GM21447 (cell line): ENCODE results near the gene ZFC3H1.
"Not testable (repeated sequence)": the region's sequence is repeated elsewhere in the genome, so short reads cannot be mapped to it uniquely, and the experiment has no call there.

Experiments used
- ATAC-seq: cut with Tn5 transposase; IDR thresholded peaks from one replicate; pipeline ENCODE4 v1.9.1; 2021; ENCODE audit not compliant: unreplicated experiment

ZFC3H1 gene, protein sequence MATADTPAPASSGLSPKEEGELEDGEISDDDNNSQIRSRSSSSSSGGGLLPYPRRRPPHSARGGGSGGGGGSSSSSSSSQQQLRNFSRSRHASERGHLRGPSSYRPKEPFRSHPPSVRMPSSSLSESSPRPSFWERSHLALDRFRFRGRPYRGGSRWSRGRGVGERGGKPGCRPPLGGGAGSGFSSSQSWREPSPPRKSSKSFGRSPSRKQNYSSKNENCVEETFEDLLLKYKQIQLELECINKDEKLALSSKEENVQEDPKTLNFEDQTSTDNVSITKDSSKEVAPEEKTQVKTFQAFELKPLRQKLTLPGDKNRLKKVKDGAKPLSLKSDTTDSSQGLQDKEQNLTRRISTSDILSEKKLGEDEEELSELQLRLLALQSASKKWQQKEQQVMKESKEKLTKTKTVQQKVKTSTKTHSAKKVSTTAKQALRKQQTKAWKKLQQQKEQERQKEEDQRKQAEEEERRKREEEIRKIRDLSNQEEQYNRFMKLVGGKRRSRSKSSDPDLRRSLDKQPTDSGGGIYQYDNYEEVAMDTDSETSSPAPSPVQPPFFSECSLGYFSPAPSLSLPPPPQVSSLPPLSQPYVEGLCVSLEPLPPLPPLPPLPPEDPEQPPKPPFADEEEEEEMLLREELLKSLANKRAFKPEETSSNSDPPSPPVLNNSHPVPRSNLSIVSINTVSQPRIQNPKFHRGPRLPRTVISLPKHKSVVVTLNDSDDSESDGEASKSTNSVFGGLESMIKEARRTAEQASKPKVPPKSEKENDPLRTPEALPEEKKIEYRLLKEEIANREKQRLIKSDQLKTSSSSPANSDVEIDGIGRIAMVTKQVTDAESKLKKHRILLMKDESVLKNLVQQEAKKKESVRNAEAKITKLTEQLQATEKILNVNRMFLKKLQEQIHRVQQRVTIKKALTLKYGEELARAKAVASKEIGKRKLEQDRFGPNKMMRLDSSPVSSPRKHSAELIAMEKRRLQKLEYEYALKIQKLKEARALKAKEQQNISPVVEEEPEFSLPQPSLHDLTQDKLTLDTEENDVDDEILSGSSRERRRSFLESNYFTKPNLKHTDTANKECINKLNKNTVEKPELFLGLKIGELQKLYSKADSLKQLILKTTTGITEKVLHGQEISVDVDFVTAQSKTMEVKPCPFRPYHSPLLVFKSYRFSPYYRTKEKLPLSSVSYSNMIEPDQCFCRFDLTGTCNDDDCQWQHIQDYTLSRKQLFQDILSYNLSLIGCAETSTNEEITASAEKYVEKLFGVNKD (N-terminal part only)

DNA sequence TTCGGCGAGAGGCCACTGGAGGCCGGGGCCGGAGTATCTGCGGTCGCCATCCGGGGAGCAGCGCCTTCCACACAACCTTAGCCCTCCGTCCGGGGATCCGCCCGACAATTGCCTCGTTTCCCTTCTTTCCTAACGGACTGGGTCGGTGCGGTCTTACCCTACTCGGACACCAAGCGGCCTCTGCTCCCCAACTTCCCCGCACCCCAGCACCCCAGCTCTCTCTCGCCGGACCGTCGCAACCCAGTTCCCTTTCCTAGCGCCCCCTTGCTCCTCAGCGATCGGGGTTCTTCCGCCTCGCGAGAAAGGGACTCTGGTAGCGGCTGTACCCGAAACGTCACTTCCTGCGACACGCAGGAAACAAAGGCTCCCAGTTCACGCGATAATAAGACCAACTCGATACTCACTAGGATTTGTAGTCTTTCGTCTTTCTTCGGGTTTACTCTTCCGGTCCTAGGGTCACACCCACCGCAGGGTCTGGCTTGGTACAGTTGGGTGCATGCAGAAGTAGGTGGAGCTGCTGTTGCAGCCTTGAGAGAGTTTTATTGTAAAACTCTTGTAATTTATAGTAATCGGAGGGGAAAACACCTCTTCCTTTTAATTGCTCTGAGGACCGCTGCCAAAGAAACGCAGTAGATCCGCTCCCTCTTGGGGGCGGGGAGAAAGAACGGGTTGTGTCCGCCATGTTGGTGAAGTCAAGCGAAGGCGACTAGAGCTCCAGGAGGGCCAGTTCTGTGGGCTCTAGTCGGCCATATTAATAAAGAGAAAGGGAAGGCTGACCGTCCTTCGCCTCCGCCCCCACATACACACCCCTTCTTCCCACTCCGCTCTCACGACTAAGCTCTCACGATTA is at the start of gene ZFC3H1, which contains the start of gene THAP2:
ZFC3H1 (minus strand) TSS at position 288 of the 850 bp plus-strand sequence; CDS start at position 50, 238 bp downstream.
THAP2 (plus strand) TSS at position 741 of the 850 bp plus-strand sequence. CDS start 209 bp downstream, outside the sequence.
- ATAC-seq = peak; percentile 90

DNA sequence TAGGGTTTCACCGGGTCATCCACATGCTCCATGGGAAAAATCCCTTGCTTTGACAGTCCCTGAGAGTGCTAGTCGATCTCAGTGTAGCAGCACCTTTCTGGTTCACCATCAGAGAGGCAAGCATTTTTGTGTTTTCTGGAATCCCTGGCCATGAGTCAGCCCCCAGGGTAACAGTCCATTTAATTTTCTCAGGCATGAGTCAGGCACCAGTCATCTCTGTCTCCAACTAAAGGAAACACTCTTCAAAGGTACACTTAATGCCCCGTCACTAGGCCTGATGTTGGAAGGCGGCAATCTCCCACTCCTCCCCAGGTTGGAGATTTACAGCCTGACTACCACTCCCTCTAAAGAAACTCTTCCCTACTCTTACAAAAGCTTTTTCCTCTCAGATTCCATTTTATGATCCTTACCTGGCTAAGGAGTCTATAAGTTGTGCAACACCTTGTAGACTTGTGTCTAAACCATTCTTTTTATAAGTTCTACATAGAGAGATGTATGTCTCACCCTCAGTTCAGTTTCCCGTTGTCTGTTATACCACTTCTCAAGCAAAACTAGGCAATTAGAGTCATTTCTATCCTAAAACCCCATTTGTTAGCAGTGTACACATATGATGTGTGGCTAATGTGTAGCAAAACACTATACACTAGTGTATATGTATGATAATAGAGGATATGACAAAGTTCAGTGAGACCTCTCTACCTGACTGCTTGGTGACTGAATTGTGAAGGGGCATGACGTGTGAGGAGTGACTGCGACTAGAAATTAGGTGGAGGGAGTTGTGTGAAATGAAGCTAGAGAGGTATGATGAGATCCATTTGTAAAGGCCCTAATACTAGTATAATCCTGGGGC is 46.9 kb upstream of the ZFC3H1 start:
- ATAC-seq = no peak

DNA sequence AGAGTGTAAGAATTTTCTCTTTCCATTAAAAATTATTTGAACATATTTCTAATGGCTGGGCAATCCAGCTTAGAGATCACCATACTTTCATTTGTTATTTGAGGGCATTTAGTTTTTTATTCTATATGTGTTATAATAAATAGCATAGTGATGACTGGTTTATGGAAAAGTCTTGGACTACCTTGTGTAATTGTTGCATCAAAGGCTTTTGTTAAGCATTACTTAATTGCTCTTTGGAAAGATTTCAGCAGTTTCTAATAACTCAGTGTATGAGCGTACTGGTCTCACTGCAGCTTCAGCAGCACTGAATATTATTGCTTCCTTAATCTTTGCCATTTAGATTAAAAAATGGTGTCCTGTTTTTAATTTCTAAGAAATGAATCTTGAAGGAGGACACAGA is 45.0 kb upstream of the ZFC3H1 start:
- ATAC-seq = no peak

DNA sequence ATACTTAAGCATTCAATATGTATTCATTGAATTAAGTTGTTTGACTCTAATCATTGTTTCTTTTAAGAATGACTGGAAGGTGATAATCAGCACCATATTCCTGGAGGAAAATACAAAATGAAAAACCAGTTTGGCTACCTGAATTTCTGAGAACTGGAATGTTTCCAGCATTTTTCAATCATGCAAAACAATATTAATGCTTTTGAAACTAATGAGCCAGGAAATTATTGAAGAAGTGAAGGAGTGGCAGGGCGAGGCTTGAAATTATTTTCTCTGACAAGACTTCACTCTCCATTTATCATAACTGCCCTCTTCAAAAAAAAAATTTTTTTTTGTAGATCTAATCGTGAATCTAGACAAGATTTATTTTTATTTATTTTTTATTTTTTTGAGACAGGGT is 41.3 kb upstream of the ZFC3H1 start:
- ATAC-seq = no peak

DNA sequence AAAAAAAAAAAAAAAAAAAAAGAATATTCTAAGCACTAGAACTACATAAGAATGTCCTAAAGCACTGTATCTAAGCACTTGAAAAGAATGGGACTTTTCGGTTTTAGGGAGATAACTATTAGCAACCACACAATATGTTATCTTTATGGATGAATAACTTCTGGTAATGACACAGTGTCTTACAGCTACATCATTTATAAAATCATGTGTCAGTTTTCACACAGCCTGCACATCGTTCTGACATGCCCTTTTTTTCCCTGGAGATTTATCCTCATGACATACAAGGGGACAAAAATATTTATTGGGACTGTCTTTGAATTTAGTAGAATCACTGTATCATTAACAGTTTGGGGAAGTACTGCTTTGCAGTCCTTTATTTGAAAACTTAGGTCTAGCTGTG is 39.6 kb upstream of the ZFC3H1 start:
- no peak for ATAC-seq

DNA sequence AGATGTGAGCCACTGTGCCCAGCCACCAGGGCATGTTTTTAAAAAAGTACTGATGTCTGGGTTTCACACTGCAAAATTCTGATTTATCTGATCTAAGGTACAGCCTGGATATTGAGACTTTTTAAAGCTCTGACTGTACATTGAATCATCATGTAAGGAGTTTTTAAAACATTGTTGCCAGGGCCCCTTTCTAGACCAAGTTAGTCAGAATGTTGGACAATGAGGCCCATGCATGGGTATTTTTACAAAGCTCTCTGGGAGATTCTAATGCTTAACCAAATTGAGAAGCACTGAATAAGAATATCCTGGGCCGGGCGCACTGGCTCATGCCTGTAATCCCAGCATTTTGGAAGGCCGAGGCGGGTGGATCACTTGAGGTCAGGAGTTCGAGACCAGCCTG is 38.9 kb upstream of the ZFC3H1 start:
- ATAC-seq = no peak

DNA sequence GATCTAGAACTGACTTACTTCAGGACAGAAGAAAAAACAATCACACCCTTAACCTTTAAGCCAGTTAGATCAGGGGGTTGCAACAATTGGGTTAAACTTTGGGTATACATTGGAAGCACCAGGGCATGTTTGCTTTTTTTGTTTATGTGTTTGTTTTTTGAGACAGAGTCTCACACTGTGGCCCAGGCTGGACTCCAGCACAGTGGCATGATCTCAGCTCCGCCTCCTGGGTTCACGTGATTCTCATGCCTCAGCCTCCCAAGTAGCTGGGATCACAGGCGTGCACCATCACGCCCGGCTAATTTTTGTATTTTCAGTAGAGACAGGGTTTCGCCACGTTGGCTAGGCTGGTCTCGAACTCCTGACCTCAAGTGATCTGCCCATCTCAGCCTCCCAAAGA is 38.5 kb upstream of the ZFC3H1 start:
- ATAC-seq = not testable (repeated sequence)

DNA sequence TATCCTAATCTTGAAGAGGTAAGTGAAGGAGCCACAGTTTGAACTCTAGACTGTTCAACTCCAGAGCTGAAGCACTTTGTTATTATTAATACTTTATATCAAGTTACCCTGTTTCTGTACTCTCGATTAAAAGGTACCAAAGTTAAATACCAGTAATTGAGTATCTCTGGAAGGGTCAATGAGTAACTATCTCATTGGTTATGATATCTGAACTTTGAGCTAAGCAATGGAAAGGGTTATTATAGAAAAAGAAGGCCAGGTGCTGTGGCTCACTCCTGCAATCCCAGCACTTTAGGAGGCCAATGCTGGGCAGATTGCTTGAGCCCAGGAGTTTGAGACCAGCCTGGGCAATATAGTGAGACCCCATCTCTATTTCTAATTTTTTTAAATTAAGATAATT is 32.1 kb upstream of the ZFC3H1 start:
- no peak for ATAC-seq

DNA sequence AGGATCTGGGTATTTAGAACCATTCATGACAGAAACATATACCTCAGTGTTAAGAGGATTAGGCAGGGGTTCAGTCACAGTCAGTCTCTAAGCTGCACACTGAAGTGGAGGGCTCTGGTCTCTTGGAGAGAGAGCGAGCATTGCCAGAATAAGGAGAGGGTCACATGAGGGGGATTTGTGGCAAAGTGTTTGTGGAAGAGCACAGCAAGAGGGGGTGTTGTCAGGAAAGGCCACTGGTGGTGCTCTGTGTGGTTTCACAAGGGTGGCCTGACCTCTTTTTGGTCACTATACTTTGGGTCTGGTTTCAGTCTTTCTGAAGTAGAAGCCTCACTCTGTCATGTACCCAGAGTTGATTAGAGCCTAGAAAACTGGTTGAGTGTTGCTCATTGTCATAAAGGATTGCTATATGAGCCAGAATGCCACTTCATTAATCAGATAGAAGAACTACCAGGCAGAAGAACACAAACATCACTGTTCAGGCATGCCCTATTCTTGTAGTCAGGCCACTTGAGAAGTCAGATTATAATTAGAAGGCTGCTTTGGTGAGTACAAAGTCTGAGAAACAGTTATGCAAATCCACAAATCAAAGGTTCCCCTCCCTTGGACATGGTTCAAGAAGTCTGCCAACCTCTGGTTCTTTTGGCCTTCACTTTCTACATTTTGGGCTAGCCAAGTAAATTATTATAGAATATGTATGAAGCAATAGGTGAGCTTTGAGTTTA is 30.6 kb upstream of the ZFC3H1 start:
- ATAC-seq = peak; percentile 80

DNA sequence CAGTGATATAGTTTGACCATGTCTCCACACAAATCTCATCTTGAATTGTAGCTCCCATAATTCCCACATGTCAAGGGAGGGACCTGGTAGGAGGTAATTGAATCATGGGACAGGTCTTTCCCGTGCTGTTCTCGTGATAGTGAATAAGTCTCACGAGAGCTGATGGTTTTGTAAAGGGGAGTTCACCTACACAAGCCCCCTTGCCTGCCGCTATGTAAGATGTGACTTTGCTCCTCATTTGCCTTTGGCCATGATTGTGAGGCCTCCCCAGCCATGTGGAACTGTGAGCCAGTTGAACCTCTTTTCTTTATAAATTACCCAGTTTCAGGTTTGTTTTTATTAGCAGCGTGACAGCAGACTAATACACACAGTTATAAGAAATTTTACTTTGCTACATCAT is 30.0 kb upstream of the ZFC3H1 start:
- ATAC-seq = peak; percentile 16

DNA sequence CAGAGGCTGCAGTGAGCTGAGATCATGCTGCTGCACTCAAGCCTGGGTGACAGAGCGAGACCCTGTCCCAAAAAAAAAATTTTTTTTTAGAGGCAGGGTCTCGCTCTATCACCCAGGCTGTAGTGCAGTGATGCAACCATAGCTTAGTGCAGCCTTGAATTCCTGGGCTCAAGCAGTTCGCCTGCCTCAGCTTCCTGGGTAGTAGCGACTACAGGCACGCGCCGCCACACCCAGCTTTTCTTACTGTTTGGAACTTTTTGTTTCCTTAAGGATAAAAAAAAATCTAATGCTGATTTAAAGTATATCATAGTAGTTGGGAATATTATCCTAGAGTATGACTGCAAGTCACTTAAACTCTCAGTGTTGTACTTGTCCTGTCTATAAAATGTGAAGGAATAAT is 29.5 kb upstream of the ZFC3H1 start:
- ATAC-seq = no peak

DNA sequence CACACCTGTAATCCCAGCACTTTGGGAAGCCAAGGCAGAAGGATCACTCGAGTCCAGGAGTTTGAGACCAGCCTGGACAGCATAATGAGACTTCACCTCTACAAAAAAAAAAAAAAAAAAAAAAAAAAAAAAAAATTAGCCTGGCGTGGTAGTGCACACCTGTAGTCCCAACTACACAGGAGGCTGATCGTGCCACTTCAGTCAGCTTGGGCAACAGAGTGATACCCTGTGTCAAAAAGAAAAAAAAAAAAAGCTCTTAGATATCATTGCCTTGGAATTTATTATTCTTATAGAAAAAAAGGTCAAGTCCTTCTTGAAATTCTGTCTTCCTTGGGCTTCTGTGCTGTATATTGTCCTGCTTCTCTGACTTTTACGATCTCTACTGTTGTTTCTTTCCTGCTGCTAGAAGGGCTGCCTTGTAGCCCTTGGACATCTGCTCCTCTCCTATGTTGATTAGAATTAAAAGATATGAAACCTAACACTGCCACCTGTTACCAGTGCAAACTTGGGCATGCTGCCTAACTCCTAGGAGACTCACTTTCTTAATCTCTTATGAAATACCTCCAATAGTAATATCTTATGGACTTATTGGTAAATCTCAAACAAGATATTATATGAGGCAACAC is 28.0 kb upstream of the ZFC3H1 start:
- no peak for ATAC-seq

DNA sequence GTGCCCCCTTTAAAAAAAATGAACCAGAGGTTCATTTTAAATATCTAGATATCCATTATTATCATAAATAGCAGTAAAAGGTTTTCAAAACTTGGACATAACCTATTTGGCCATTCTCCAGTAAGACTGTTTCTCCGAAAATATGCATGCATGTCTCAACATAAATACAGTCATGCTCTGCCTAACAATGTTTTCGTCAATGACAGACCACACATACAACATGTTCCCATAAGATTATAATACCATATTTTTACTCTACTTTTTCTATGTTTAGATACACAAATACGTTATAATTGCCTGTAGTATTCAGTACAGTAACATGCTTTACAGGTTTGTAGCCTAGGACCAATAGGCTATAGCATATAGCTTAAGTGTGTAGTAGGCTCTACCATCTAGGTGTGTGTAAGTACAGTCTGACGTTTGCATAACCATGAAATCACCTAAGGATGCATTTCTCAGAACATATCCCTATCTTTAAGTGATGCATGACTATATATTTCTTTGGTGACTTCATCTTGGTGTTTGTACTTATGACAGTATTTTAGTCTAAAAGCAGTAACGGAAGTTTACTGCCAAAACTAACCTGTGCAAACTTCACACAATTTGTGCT is 25.4 kb upstream of the ZFC3H1 start:
- no peak for ATAC-seq

DNA sequence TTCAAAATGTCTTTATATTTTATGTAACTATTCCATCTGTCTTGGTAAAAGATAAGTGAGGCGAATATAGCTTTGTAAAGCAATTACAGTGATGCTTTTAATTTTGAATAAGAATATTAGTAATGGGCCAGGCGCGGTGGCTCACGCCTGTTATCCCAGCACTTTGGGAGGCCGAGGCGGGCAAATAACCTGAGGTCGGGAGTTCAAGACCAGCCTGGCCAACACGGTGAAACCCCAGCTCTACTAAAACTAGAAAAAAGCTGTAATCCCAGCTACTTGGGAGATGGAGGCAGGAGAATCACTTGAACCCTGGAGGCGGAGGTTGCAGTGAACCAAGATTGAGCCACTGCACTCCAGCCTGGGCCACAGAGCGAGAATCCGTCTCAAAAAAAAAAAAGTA is 23.5 kb upstream of the ZFC3H1 start:
- not testable (repeated sequence) for ATAC-seq

DNA sequence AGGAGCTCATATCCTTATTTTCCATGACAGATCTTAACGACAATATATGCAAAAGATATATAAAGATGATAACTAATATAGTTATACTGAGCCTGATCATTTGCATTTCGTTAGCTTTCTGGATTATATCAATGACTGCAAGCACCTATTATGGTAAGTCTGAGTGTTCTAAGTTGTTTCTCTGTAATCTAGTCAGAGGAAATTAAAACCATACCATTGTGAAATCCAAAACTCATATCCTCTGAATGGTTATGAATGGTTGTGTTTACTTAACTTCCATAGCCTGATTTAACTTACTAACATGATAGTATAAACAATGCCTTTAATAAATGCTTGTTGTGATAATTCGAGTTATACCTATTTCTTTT is 23.0 kb upstream of the ZFC3H1 start:
- no peak for ATAC-seq

DNA sequence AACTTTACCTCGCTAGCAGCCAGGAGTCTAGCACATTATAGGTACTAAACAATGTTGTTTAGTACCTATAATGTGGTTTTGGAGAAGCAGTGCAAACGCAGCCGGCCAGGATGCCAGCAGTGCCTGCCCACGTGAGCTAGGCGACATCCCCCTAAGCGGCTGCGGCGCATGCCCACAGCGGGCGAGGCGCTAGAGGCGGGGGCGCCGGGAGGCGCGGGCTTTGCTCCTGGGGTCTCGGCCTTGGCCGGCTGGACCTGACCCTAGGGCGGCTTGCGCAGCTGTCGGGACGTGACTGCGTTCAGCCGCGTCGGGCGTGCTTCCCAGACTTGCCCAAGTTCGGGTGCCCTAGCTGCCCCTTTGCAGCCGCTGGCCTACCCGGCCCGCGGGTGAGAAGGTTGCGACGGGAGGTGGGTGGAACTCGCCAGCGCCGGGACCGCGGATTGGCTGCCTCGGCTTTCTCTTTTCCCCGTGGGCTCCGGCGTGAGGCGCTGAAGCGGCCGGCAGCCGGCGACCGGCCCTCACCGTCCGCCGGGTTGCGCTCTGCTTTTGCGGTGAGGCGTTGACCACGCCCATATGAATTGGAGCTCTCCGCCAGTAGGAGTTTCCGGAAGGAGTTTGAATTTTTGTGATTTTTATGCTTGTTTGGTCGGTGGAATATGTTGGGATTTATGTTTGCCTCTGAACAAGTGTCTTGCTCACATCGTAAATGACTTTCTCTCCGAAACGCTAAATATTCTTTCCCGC is 22.4 kb upstream of the ZFC3H1 start, which contains the start of gene TMEM19:
TMEM19 (plus strand) TSS at position 169 of the 744 bp plus-strand sequence. CDS start 599 bp downstream, outside the sequence.
- peak; percentile 82 for ATAC-seq

DNA sequence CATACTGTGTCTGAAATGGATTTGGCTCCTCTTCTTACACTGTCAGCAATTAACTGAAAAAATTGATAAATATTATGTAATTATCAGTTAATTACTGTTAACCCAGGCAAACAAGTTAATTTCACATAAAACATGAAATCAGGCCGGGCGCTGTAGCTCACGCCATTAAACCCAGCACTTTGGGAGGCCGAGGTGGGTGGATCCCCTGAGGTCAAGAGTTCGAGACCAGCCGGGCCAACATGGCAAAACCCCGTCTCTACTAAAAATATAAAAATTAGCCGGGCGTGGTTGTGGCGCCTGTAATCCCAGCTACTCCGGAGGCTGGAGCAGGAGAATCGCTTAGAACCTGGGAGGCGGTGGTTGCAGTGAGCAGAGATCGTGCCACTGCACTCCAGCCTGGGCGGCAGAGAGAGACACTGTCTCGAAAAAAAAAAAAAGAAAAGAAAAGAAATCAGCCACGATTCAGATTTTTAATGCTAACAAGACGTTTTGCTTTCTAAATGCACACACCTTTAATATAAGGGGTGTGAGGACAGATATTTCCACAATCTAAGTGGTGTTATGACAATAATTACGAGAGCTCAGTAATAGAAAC is 21.8 kb upstream of the ZFC3H1 start:
- ATAC-seq = no peak
